ENCODE measurements around the gene RAMAC. TPM values are rescaled to one million over a fixed set of nuclear protein-coding genes. Genes with fewer than 3 reads are reported as not detected.

The RAMAC gene
- total and polyA plus RNA-seq, 10 of the 15 experiments (the other 5 are each of a cell fraction or from before 2014, with no cell fraction given), result 22.4 to 109 (median 41.7) TPM

GRCh38 chr15:82995938-82996337, 9.9 kb downstream of the RAMAC start:
- intact Hi-C loops (cut with micrococcal nuclease; ENCODE audit: unreplicated experiment), result no loop called here
- Histone ChIP-seq H3K4me2 (ENCODE audit: control insufficient read depth, insufficient read depth) (no peak overlapping the region), H3K36me3 (ENCODE audit: control insufficient read depth in 2 of 2, insufficient read depth in 2 of 2, low read length in 1 of 2) (no peaks in the 10 kb centered on the region; a peak in 1 of 4 replicates), H3K4me3 (no peak overlapping the region), H3K27me3 (replicated peaks in 1 of 2; ENCODE audit: control insufficient read depth in 2 of 2, insufficient read depth in 2 of 2, low read length in 1 of 2) (no peaks in the 10 kb centered on the region), H2AFZ (ENCODE audit: control insufficient read depth, low read depth, low read length) (no peak overlapping the region), H3K9ac (ENCODE audit: control insufficient read depth, insufficient read depth, low read length) (no peak overlapping the region), H3K9me3 (replicated peaks; ENCODE audit: control insufficient read depth, insufficient read depth, low read length) (no peaks in the 10 kb centered on the region), H4K20me1 (ENCODE audit: control insufficient read depth, insufficient read depth) (no peaks in the 10 kb centered on the region), H3K27ac (ENCODE audit: control insufficient read depth, insufficient read depth) (no peak overlapping the region), H3K79me2 (ENCODE audit: control insufficient read depth, insufficient read depth, low read length) (no peaks in the 10 kb centered on the region), H3K4me1 (ENCODE audit: control insufficient read depth, insufficient read depth, low read length) (no peaks in the 10 kb centered on the region; the same call in 1 of the 2 replicates)
- TF ChIP-seq PBX3 (IDR thresholded peaks at IDR 0.05; ENCODE audit: insufficient replicate concordance, low read depth, low read length) (no peak), RCOR1 (conservative IDR thresholded peaks at IDR 0.05; ENCODE audit: low read depth, low read length) (no peak), IRF5 (IDR thresholded peaks at IDR 0.05; ENCODE audit: borderline replicate concordance) (no peak), GATAD2B (conservative IDR thresholded peaks at IDR 0.05; ENCODE audit: low read depth) (no peak), HSF1 (IDR thresholded peaks at IDR 0.05; ENCODE audit: low read depth, low read length) (no peak), NBN (IDR thresholded peaks at IDR 0.05) (no peak), TCF3 (IDR thresholded peaks at IDR 0.05; ENCODE audit: borderline replicate concordance, insufficient read depth, low read depth, low read length) (no peak), CREM (IDR thresholded peaks at IDR 0.05; ENCODE audit: low read depth) (no peak), RFX5 (IDR thresholded peaks at IDR 0.05; ENCODE audit: low read depth, low read length) (no peak), IRF3 (IDR thresholded peaks at IDR 0.05) (no peak), ZNF687 (IDR thresholded peaks at IDR 0.05) (no peak), SREBF2 (IDR thresholded peaks at IDR 0.05; ENCODE audit: low read length) (no peak), PML (IDR thresholded peaks at IDR 0.05; ENCODE audit: low read length) (no peak), ATF7 (IDR thresholded peaks at IDR 0.05; ENCODE audit: low read depth) (no peak), BRCA1 (IDR thresholded peaks at IDR 0.05; ENCODE audit: low read depth, low read length) (no peak), YBX1 (IDR thresholded peaks at IDR 0.05) (no peak), ESRRA (IDR thresholded peaks at IDR 0.05; ENCODE audit: low read length) (no peak)
- FAIRE-seq (no peak), ATAC-seq (no peak), DNase-seq (ENCODE audit: low read depth, low spot score) (no peak)
- ChIA-PET POLR2A (interaction anchor here (0.6 to 1.4 kb wide), 3 partner anchors 10 to 465 kb away, joined by 3 to 6 read pairs (median 4); no protein-coding TSS in a partner anchor), CTCF (interaction anchor here (1.0 to 1.9 kb wide), 6 partner anchors 9 to 465 kb away, joined by 3 to 9 read pairs (median 3); no protein-coding TSS in a partner anchor), RAD21 (ENCODE audit: unreplicated experiment) (interaction anchor here (1.0 to 1.5 kb wide), 3 partner anchors 10 to 146 kb away, joined by 3 to 4 read pairs (median 3); partner anchors contain the start of gene RAMAC), SMC1A (ENCODE audit: uncharacterized antibody, unreplicated experiment) (interaction anchor here (0.8 to 1.1 kb wide), 3 partner anchors 14 to 163 kb away, joined by 3 read pairs; no protein-coding TSS in a partner anchor)
- 52% methylated on average over 3 of the region's 3 CpGs for whole genome bisulfite sequencing (ENCODE audit: insufficient coverage, insufficient replicate concordance, low lambda C conversion rate, missing lambda C conversion rate)
- BruUV-seq (replicated peaks), result TSS peak; percentile 50
- in situ Hi-C loops (cut with MboI), result no loop called here
